ENCODE data around the gene YDJC. TPM values are rescaled to one million over a fixed set of nuclear protein-coding genes. Genes with fewer than 3 reads are reported as not detected.
"Not testable (repeated sequence)": the region's sequence is repeated elsewhere in the genome, so short reads cannot be mapped to it uniquely, and the experiment has no call there.

The YDJC gene
- total RNA-seq, 1 donor from 2014 or later = 4.7 TPM

GRCh38 chr22:21632237-21632895, 2.5 kb upstream of the YDJC start, which contains the start of gene CCDC116:
Gene CCDC116, plus strand, starts transcription at chr22:21632760. Its CDS starts 422 bp downstream, at chr22:21633182.
- DNase-seq = no peak

- DNase-seq = no peak
Observed at GRCh38 chr22:21631025-21631424, 1.2 kb upstream of the YDJC start.

- DNase-seq = no peak
Observed at GRCh38 chr22:21628386-21629254, 1.2 kb downstream of the YDJC start.

- no peak for DNase-seq
Observed at GRCh38 chr22:21626735-21627469, 2.9 kb downstream of the YDJC start.

GRCh38 chr22:21626073-21626734, 3.6 kb downstream of the YDJC start:
- no peak for DNase-seq

- no peak for DNase-seq
Observed at GRCh38 chr22:21624880-21625791, 4.7 kb downstream of the YDJC start.

DNA sequence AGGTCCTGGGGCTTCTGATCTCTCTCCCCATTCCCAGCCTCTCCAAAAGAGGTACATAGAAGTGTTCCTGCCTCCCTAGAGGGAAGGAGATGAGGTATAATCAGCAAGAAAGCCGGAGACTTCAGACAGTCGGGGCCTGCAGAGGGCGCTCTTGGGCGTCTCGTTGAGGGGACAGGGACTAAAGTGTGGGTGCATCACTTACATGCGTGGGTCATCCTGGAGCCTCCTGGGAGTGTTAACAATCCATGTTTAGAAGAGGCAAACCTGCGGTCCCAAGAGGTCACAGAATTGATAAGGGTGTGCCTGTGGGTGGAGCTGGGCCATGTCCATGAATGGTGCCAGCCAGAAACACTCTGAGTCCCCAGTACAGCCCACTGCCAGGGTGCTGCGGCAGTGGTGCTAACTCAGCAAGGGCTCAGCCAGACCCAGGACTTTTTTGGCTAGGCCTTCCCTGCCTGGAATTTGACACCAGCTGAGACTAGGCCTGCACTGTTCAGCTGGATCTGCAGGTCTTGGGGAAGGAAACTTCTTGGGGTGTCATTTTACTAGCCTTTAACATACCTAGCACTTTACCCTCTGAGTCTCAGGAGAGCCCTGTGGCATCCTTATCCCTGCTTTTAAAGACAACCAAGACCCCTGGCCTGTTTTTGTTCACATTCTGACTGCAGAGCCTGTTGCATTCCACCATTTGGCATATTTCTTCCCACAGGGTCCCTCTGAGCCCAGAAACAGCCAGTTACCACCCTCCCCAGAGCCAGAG, 5.5 kb downstream of the YDJC start:
- DNase-seq = no peak

DNA sequence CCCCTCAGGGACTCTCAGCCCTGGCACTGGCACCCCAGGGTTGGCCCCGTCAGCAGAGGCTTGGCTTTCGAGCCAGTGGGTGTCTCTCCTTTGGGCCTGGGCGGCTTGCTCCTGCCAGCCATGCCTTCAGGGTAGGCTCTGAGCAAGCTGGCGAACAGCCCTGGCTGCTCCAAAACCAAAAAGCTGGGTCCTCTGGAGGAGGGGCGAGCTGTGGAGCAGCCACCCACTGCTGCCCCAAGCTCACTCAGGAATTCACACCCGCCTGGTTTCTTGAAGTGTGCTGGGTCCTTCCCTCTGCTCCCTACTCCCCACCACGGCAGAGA, 6.2 kb downstream of the YDJC start:
- no peak for DNase-seq

DNA sequence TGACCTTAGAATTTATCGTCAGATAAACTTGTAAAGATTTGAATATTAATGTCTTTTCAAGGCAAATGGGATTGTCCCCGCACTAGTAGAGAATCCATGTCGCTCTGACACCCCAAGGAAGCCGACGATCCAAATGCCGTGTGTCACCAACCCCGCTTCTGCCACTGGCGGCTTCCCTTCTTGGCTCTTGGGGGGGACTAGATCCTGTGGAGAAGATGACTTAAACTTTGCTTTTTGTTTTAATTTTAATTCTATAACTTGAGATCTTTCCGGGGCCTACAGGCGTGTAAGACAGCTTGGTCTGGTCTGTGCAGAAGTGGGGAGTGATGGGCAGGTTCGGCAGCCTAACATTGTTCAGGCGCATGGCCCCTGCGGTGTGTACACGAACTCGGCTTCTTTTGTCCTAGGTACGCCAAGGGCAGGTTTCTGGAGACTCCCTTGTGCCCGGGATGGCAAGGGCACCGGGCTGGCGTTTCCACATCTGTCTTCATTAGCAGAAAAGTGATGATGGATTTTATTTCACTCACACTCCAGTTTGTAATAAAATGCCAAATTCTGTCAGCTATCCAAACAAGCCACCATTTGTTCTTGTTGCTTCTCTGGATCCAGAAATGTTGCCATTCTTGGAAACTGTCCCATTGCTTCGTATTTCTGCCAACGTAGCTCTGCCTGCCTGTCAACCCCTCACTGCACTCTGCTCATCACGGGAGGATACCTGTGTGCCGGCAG, 6.7 kb downstream of the YDJC start:
- DNase-seq = no peak

DNA sequence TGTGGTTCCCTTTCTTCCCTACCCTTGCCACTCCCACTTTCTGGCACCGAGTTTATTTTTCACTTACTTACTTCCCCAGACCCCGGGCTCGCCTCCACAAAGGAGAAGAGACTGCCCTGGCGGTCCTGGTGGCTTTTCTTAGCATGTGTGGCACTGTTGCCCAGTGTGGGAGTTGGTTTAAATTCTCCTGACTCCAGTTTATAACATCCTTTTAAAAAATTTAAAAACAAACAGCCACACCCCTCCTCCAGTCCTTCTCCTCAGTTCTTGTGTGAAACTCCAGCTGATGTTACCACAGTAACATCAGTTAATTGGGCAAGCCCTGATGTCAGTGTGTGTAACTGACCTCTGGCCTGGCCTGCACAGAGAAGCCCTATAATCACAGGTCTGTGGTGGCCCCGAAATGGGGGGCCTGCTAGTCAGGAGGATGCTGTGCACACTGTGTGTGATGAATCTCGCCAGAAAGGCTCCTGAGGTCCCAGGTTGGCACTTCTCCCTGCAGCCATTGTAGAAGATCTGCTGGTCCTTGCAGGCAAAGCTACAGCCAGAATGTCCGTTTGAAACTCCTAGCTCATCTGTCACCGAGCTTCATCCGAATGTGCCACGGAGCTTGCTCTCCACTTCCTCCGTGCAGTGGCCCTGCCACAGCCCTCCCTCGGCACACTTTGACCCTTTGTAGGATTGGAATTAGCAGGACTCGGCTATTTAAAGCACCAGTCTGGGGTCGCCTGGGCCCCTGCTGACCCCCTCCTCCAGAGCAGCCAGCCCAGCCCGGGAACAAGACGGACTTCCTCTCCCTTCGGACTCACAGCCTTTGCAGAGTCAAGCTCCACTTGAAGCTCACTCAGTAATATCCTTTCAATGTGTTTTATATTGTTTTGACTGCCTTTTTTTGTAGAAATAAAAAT, 7.6 kb downstream of the YDJC start:
- DNase-seq = no peak

GRCh38 chr22:21621025-21621424, 8.8 kb downstream of the YDJC start:
- no peak for DNase-seq

- DNase-seq = not testable (repeated sequence)
Observed at GRCh38 chr22:21617337-21617736, 12.5 kb downstream of the YDJC start.

DNA sequence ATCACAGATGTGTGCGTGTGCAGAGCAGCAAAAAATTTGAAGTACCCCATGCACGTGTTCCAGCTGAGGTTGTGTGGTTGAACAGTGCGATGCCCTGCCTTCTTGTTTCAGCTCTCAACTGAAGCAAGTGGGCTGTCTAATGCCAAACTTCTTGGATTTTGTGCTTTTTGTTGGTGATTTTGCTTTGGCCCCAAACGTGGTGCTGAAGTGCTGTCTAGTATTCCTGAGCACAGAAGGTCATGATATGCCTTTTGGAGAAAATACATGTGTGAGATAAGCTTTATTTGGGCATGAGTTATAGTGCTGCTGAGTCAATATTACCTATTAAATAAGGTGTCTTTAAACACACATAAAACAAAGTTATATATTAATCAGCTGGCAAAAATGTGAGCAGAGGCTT, 14.1 kb downstream of the YDJC start:
- DNase-seq = no peak

DNA sequence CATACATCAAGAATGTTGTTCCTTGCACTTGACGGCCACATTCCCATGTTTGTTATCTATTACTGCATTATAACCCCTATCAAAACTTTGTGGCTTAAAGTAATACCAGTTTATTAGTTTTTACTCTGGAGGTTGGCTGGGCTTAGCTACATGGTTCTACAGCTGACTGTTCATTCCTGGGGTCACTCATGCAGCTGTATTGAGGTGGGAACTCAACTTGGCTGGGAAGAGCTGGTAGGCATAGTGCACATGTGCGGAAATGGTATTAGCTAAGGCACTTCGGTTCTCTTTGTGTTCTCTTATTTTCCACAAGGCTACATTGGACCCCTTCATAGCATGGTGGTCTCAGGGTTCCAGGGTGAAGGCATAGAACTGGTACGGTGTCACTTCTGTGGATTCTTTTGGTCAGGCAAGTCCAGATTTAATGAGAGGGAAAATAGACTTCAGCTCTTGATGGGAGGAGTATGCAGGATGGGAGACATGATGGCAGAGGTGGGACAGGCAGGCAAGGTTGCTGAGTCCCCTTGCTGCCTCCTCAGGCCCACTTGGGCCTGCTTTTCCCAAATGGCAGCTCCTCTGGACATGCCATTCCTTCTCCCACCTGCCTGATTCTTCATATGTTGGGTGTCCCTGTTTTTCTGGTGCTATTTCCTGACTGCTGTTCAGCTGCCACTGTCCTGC, 16.1 kb downstream of the YDJC start:
- DNase-seq = no peak

GRCh38 chr22:21612858-21613257, 17.0 kb downstream of the YDJC start:
- no peak for DNase-seq

DNA sequence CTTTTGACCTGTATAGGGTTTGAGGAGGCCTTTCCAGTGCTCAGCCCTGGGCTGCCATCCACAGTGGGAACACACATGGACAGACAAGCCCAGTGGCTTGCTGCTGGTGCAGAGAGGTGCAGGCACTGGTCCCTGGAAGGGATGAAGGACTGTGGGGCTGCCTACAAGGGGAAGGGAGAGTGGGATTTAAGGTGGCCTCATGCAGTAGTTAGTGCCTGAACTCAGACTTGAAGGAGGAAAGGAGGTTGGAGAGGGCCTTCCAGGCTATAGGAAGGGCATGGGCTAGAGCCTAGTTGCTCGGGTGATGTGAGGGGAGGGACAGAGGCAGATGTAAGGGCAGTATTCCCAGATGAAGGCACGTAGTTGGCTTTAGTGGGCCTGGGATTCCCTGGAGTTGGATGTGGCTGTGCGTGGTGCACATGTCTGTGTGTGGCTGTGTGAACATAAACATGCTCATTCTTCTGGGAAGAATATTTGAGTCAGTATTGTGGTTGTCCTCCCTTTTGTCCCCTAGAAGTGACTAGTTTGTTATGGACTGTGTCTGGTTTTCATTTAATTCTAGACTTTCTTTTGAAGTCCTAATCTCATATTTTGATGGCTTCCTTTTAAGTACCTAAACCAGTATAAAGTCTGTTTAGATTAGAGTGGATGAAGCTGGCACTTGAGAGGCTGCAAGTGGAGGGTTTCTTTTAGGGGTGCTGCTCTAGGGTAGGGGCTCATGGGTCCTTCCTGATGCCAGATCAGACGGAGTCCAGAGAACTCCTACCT, 18.4 kb downstream of the YDJC start:
- DNase-seq = no peak

- not testable (repeated sequence) for DNase-seq
Observed at GRCh38 chr22:21609556-21610157, 20.2 kb downstream of the YDJC start.
